NCI-H146 treated with DMSO at 0.1 percent for 48 hours (cell line): ENCODE results near the gene HSPE1.
"Not testable (repeated sequence)": the region's sequence is repeated elsewhere in the genome, so short reads cannot be mapped to it uniquely, and the experiment has no call there.

Experiments used
- DNase-seq: peaks from one replicate; lab custom pipeline; 2025; ENCODE audit not compliant: unreplicated experiment; lab: John Stamatoyannopoulos, UW

HSPE1 gene

GRCh38 chr2:197498235-197498936 lies 1.8 kb upstream of the HSPE1 start:
- DNase-seq = no peak

GRCh38 chr2:197498937-197499593 lies 1.1 kb upstream of the HSPE1 start:
- DNase-seq = peak; percentile 47

- no peak for DNase-seq
Measured at GRCh38 chr2:197500503-197501131, 438 bp downstream of the HSPE1 start.

- DNase-seq = no peak
Measured at GRCh38 chr2:197502201-197502600, 2.0 kb downstream of the HSPE1 start.

GRCh38 chr2:197502685-197503084 lies 2.5 kb downstream of the HSPE1 start:
- DNase-seq = no peak

GRCh38 chr2:197504000-197504399 lies 3.8 kb downstream of the HSPE1 start:
- DNase-seq = no peak

- DNase-seq = no peak
Measured at GRCh38 chr2:197504512-197504911, 4.3 kb downstream of the HSPE1 start.

GRCh38 chr2:197506658-197507057 lies 6.5 kb downstream of the HSPE1 start:
- DNase-seq = no peak

- DNase-seq = no peak
Measured at GRCh38 chr2:197513915-197514314, 13.7 kb downstream of the HSPE1 start.

- DNase-seq = no peak
Measured at GRCh38 chr2:197514754-197515153, 14.6 kb downstream of the HSPE1 start.

- no peak for DNase-seq
Measured at GRCh38 chr2:197515315-197515738, 15.1 kb downstream of the HSPE1 start.

GRCh38 chr2:197515739-197516392 lies 15.7 kb downstream of the HSPE1 start, which contains the start of gene MOB4:
Gene MOB4, plus strand, starts transcription at chr2:197516066. Its CDS starts 21 bp downstream, at chr2:197516087.
- DNase-seq = peak; percentile 81

GRCh38 chr2:197516393-197516761 lies 16.2 kb downstream of the HSPE1 start:
- DNase-seq = peak; percentile 1

- DNase-seq = no peak
Measured at GRCh38 chr2:197517150-197517549, 17.0 kb downstream of the HSPE1 start.

- DNase-seq = no peak
Measured at GRCh38 chr2:197538412-197538811, 38.2 kb downstream of the HSPE1 start.

- no peak for DNase-seq
Measured at GRCh38 chr2:197539734-197540133, 39.6 kb downstream of the HSPE1 start.

- DNase-seq = no peak
Measured at GRCh38 chr2:197543206-197543605, 43.0 kb downstream of the HSPE1 start.

- DNase-seq = no peak
Measured at GRCh38 chr2:197547163-197547900, 47.2 kb downstream of the HSPE1 start.

GRCh38 chr2:197548582-197548981 lies 48.4 kb downstream of the HSPE1 start:
- no peak for DNase-seq

- not testable (repeated sequence) for DNase-seq
Measured at GRCh38 chr2:197551260-197551659, 51.1 kb downstream of the HSPE1 start.
